ENCODE results near the gene BACH2.

DNA sequence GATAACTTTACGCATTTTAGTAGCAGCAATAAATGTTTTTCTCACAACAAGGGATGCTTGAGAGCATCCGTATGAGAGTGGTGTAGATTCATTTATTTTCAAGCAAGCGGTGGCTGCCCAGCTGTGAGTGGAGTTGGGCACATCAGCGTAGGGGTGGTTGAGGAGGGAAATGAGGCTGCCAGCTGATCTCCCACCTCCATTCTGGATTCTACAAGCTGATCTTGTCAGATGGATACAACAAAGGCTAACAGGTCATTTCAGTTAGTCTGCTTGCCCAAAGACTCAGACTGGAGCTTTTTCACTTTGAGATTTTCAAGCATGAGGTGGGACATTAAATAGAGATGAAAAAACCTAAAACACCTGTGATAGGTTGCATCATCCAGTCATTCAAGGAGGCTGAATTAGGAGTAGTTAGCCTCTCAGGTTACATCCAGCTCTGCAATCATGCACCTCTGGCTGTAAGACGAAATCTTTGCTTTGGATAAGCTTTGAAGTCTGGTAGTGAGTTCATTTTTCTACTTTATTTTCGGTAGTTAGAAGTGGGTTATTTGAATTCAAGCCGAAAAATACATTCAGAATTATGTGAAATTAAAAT is 1.9 kb upstream of the BACH2 start:
- TF ChIP-seq, protein P1, sequence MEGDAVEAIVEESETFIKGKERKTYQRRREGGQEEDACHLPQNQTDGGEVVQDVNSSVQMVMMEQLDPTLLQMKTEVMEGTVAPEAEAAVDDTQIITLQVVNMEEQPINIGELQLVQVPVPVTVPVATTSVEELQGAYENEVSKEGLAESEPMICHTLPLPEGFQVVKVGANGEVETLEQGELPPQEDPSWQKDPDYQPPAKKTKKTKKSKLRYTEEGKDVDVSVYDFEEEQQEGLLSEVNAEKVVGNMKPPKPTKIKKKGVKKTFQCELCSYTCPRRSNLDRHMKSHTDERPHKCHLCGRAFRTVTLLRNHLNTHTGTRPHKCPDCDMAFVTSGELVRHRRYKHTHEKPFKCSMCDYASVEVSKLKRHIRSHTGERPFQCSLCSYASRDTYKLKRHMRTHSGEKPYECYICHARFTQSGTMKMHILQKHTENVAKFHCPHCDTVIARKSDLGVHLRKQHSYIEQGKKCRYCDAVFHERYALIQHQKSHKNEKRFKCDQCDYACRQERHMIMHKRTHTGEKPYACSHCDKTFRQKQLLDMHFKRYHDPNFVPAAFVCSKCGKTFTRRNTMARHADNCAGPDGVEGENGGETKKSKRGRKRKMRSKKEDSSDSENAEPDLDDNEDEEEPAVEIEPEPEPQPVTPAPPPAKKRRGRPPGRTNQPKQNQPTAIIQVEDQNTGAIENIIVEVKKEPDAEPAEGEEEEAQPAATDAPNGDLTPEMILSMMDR (IDR thresholded peaks at IDR 0.05), result no peak
- no peak for TF ChIP-seq POLR2A (IDR thresholded peaks at IDR 0.05)

All from stomach (tissue), 4 donors.